B cell (primary cell): Measurements from ENCODE around the gene ICA1L. TPM values are rescaled to one million over a fixed set of nuclear protein-coding genes. Genes with fewer than 3 reads are reported as not detected.
A peak's percentile ranks its signal among the peaks of the same experiment; 100 is the strongest.

ENCODE experiments used
- ATAC-seq: fragments of 200-7000 bp; cut with Tn5 transposase; one replicate; pipeline ENCODE4 v1.10.0; 2021; ENCODE audit warnings: low read depth, mild to moderate bottlenecking, moderate number of reproducible peaks, moderate library complexity
- CTCF ChIA-PET: fragments of 350-600 bp; sonication (Branson Sonifier 250); formaldehyde crosslinking; loops from one replicate; lab custom pipeline; 2021; ENCODE audit warnings: antibody characterized with exemption, inconsistent platforms; lab: Charles Lee
- POLR2A ChIA-PET: fragments of 350-600 bp; sonication (Branson Sonifier 250); formaldehyde crosslinking; loops from one replicate; lab custom pipeline; 2021; ENCODE audit warnings: antibody characterized with exemption; lab: Charles Lee
- DNase-seq: peaks from one replicate; pipeline ENCODE4 v3.0.0; 2013
- H2AFZ ChIP-seq: 2 replicates; pipeline ENCODE4 v1.6.1; 2012; ENCODE audit warnings: mild to moderate bottlenecking, low read depth, low read length; ENCODE audit not compliant: insufficient read depth, poor library complexity, severe bottlenecking
- H3K27ac ChIP-seq, 2 donors: 1 replicate in 1 of 2; 2 replicates in 1 of 2; pipeline ENCODE4 v1.5.1; 2012 to 2013; ENCODE audit warnings: low read length in 2 of 2, mild to moderate bottlenecking in 2 of 2, moderate library complexity in 1 of 2
- H3K27me3 ChIP-seq, 4 experiments: fragments of 200-600 bp in 1 of 4; sonication (generic) in 1 of 4; replicated peaks in 1 of 4; 1 replicate in 2 of 4; 2 replicates in 2 of 4; pipeline versions ENCODE4 v1.6.1 to v1.7.0; 2013 to 2016; ENCODE audit warnings: low read length in 3 of 4, mild to moderate bottlenecking in 2 of 4, mixed read lengths in 1 of 4, moderate library complexity in 1 of 4; ENCODE audit not compliant: insufficient read depth in 4 of 4, control insufficient read depth in 3 of 4; ENCODE audit errors: control extremely low read depth in 1 of 4
- H3K36me3 ChIP-seq, 2 experiments: replicated peaks in 1 of 2; 1 replicate in 1 of 2; 2 replicates in 1 of 2; pipeline versions ENCODE4 v1.6.1 to v1.7.1; 2013; ENCODE audit warnings: low read length in 1 of 2; ENCODE audit not compliant: insufficient read depth in 2 of 2, control insufficient read depth in 1 of 2; ENCODE audit errors: control extremely low read depth in 1 of 2, extremely low read depth in 1 of 2
- H3K4me1 ChIP-seq, 2 donors: fragments of 200-600 bp in 1 of 2; sonication (generic) in 1 of 2; 1 replicate in 1 of 2; 2 replicates in 1 of 2; pipeline versions ENCODE4 v1.5.1 to v1.6.1; 2013 to 2017; ENCODE audit warnings: low read length in 2 of 2; ENCODE audit not compliant: control insufficient read depth in 2 of 2, insufficient read depth in 2 of 2
- H3K4me2 ChIP-seq: replicated peaks from 2 replicates; pipeline ENCODE3; 2012; ENCODE audit warnings: mild to moderate bottlenecking, low read depth, low read length; ENCODE audit not compliant: poor library complexity, severe bottlenecking
- H3K4me3 ChIP-seq, 5 experiments: fragments of 200-600 bp in 1 of 5; sonication (generic) in 1 of 5; 1 replicate in 3 of 5; 2 replicates in 2 of 5; pipeline versions ENCODE4 v1.5.1 to v1.7.0; 2011 to 2016; ENCODE audit warnings: low read length in 4 of 5, mild to moderate bottlenecking in 4 of 5, low read depth in 2 of 5, control low read depth in 1 of 5, moderate library complexity in 1 of 5; ENCODE audit not compliant: insufficient read depth in 1 of 5; ENCODE audit errors: control extremely low read depth in 1 of 5, extremely low read depth in 1 of 5
- H3K79me2 ChIP-seq: fragments of 200-600 bp; sonication (generic); one replicate; pipeline ENCODE4 v1.6.0; 2016; ENCODE audit warnings: low read length; ENCODE audit not compliant: control insufficient read depth, insufficient read depth
- H3K9ac ChIP-seq: fragments of 200-600 bp; sonication (generic); 2 replicates; pipeline ENCODE4 v1.6.1; 2017; ENCODE audit warnings: mild to moderate bottlenecking, low read length, moderate library complexity
- H3K9me3 ChIP-seq, 3 donors: one replicate each; pipeline versions ENCODE4 v1.6.1 to v1.7.1; 2013; ENCODE audit warnings: low read length in 2 of 3; ENCODE audit not compliant: control insufficient read depth in 2 of 3, insufficient read depth in 1 of 3; ENCODE audit errors: control extremely low read depth in 1 of 3
- H4K20me1 ChIP-seq: 2 replicates; pipeline ENCODE4 v1.6.0; 2012; ENCODE audit warnings: mild to moderate bottlenecking, low read length; ENCODE audit not compliant: insufficient read depth, control insufficient read depth, poor library complexity, severe bottlenecking
- H3K27ac Mint-ChIP-seq: one replicate; pipeline ENCODE4 v1.8.0; 2021; ENCODE audit warnings: mixed read lengths
- H3K27me3 Mint-ChIP-seq: one replicate; pipeline ENCODE4 v1.8.0; 2021; ENCODE audit warnings: mixed read lengths
- H3K4me1 Mint-ChIP-seq: one replicate; pipeline ENCODE4 v1.8.0; 2021; ENCODE audit warnings: mixed read lengths
- H3K4me3 Mint-ChIP-seq: one replicate; pipeline ENCODE4 v1.8.0; 2021; ENCODE audit warnings: mixed read lengths
- H3K9me3 Mint-ChIP-seq: one replicate; pipeline ENCODE4 v1.8.0; 2022; ENCODE audit warnings: mixed read lengths; ENCODE audit not compliant: insufficient read depth
- EZH2 ChIP-seq: IDR thresholded peaks from 2 replicates; pipeline ENCODE4 v1.6.1; 2012; ENCODE audit warnings: borderline replicate concordance, low read depth, mild to moderate bottlenecking, moderate library complexity, low read length; ENCODE audit not compliant: insufficient read depth, poor library complexity, severe bottlenecking
- WGBS: methylation state at CpG from one replicate; pipeline ENCODE4 v1.1.5; 2013; ENCODE audit warnings: missing lambda C conversion rate; ENCODE audit not compliant: insufficient coverage; 5-methylcytosine and 5-hydroxymethylcytosine counted together
- intact Hi-C: fragments of 100-400 bp; cut with micrococcal nuclease; formaldehyde crosslinking; loops from one replicate; pipeline ENCODE4 v1.10.0; 2022
- polyA plus RNA-seq: library from polyadenylated mRNA; depleted of rRNA; stranded (reverse); fragments of >200 nt; gene quantifications from 2 replicates; pipeline ENCODE4 v1.2.3, GENCODE V29; 2012
- total RNA-seq, 2 donors: library from RNA; stranded (reverse); fragments of 120-200 nt in 1 of 2; gene quantifications; 1 replicate in 1 of 2; 2 replicates in 1 of 2; pipeline versions ENCODE4 v1.2.3 to v1.2.4, GENCODE V29; 2013 to 2022
- TF ChIP-seq, protein P1 (sequence below): fragments of 200-600 bp; IDR thresholded peaks from one replicate; pipeline ENCODE4 v1.8.0; 2022; ENCODE audit warnings: antibody characterized with exemption, mild to moderate bottlenecking

ICA1L gene
- total and polyA plus RNA-seq, 2 donors (not counting 1 experiment from before 2014, with no cell fraction given) = 2.4 to 6.8 TPM

DNA sequence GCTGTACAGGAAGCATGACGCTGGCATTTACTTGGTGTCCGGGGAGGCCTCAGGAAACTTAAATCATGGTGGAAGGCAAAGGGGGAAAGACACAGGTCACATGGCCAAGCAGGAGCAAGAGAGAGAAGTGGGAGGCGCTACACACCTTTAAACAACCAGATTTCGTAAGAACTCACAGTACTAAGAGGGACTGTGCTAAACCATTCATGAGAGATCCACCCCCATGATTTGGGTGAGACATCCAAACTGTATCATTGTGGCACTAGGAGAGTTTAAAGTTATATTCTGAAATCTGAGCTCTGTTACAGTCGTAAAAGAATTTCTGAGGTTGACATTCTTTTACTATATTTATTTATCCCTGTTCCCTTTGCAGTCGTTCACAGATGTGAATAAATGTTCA, 116.6 kb downstream of the ICA1L start:
- Histone ChIP-seq H3K79me2 (no peaks in the 10 kb centered on the region), H3K4me1 (peaks cover 12 to 17% of the 10 kb centered on the region in 2 donors), H2AFZ (no peak overlapping the region), H4K20me1 (no peaks in the 10 kb centered on the region), H3K27ac (peak overlapping the region in 1 of 2 donors; percentile 24), H3K4me3 (no peak overlapping the region), H3K4me2 (no peak overlapping the region), H3K27me3 (no peaks in the 10 kb centered on the region), H3K36me3 (peaks cover 2 to 42% of the 10 kb centered on the region in 2 experiments), H3K9ac (no peak overlapping the region), H3K9me3 (no peaks in the 10 kb centered on the region)
- Mint-ChIP-seq H3K4me1 (peaks cover 18% of the 10 kb centered on the region), H3K9me3 (no peaks in the 10 kb centered on the region), H3K27me3 (no peaks in the 10 kb centered on the region), H3K4me3 (no peak overlapping the region), H3K27ac (peak overlapping the region; percentile 17)
- no peak for ATAC-seq
- intact Hi-C loops = loop anchor here (5.0 kb wide), 2 partner anchors 38 to 98 kb away; no protein-coding TSS in a partner anchor
- no CpG with 5 or more reads among the region's 6 CpGs for WGBS
- ChIA-PET POLR2A (no interaction called here), CTCF (interaction anchor here (1.3 kb wide), 1 partner anchor 20 kb away, joined by 3 read pairs; no protein-coding TSS in a partner anchor)
- DNase-seq = no peak
- TF ChIP-seq EZH2 = no peak
- TF ChIP-seq, protein P1, sequence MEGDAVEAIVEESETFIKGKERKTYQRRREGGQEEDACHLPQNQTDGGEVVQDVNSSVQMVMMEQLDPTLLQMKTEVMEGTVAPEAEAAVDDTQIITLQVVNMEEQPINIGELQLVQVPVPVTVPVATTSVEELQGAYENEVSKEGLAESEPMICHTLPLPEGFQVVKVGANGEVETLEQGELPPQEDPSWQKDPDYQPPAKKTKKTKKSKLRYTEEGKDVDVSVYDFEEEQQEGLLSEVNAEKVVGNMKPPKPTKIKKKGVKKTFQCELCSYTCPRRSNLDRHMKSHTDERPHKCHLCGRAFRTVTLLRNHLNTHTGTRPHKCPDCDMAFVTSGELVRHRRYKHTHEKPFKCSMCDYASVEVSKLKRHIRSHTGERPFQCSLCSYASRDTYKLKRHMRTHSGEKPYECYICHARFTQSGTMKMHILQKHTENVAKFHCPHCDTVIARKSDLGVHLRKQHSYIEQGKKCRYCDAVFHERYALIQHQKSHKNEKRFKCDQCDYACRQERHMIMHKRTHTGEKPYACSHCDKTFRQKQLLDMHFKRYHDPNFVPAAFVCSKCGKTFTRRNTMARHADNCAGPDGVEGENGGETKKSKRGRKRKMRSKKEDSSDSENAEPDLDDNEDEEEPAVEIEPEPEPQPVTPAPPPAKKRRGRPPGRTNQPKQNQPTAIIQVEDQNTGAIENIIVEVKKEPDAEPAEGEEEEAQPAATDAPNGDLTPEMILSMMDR = no peak

DNA sequence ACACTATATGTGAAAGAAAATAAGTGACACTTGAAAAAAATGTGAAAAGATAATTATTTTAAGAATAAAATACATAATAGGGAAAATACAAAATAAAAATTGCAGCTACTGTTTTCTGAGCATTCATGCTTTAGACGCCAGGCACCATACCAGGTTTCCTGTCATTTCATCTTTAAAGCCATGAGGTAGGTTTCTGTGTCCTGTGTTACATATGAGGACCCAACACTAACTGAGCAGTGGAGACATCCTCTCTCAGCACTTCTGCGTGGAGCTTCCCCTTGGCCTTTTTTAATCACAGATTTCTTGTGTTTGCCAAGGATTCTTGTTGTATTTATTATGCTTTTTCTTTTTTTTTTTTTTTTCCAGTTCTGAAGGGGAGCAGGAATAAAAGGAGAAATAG, 119.5 kb downstream of the ICA1L start:
- ChIA-PET CTCF (interaction anchor here (2.0 kb wide), 1 partner anchor 164 kb away, joined by 14 read pairs; no protein-coding TSS in a partner anchor), POLR2A (interaction anchor here (1.1 kb wide), 1 partner anchor 15 kb away, joined by 3 read pairs; no protein-coding TSS in a partner anchor)
- intact Hi-C loops = loop anchor here (5.0 kb wide), 2 partner anchors 35 to 95 kb away; no protein-coding TSS in a partner anchor
- H4K20me1 ChIP-seq = no peaks in the 10 kb centered on the region
- TF ChIP-seq, protein P1 = no peak
- no peak for TF ChIP-seq EZH2
- DNase-seq = no peak
- H3K4me1 ChIP-seq = peaks cover 14 to 19% of the 10 kb centered on the region in 2 donors
- H3K4me3 Mint-ChIP-seq = no peak overlapping the region
- WGBS = no CpG with 5 or more reads among the region's 2 CpGs
- H3K79me2 ChIP-seq = no peaks in the 10 kb centered on the region
- H3K4me2 ChIP-seq = no peak overlapping the region
- peaks cover 37% of the 10 kb centered on the region for H3K4me1 Mint-ChIP-seq
- H3K27ac ChIP-seq = no peak overlapping the region
- no peak for ATAC-seq
- no peaks in the 10 kb centered on the region for H3K9me3 Mint-ChIP-seq
- H3K9ac ChIP-seq = no peak overlapping the region
- H3K9me3 ChIP-seq = no peaks in the 10 kb centered on the region
- no peaks in the 10 kb centered on the region for H3K27me3 Mint-ChIP-seq
- H3K27me3 ChIP-seq = no peaks in the 10 kb centered on the region
- H3K27ac Mint-ChIP-seq = no peak overlapping the region
- H3K36me3 ChIP-seq = peaks cover 0 to 16% of the 10 kb centered on the region in 2 experiments
- no peak overlapping the region for H2AFZ ChIP-seq
- no peak overlapping the region for H3K4me3 ChIP-seq
